ENCODE measurements around the gene MRM3.
"Not testable (repeated sequence)": the region's sequence is repeated elsewhere in the genome, so short reads cannot be mapped to it uniquely, and the experiment has no call there.

Gene MRM3

GRCh38 chr17:828761-829160, 46.6 kb downstream of the MRM3 start:
- no peak for DNase-seq

- not testable (repeated sequence) for DNase-seq
Observed at GRCh38 chr17:829614-830013, 47.5 kb downstream of the MRM3 start.

GRCh38 chr17:830381-830780, 48.2 kb downstream of the MRM3 start:
- no peak for DNase-seq

- no peak for DNase-seq
Observed at GRCh38 chr17:830950-831349, 48.8 kb downstream of the MRM3 start.

GRCh38 chr17:834136-834535, 52.0 kb downstream of the MRM3 start:
- DNase-seq = no peak

GRCh38 chr17:835263-835662, 53.1 kb downstream of the MRM3 start:
- no peak for DNase-seq

- DNase-seq = not testable (repeated sequence)
Observed at GRCh38 chr17:835721-836120, 53.6 kb downstream of the MRM3 start.

GRCh38 chr17:836151-836550, 54.0 kb downstream of the MRM3 start:
- DNase-seq = no peak

GRCh38 chr17:838486-838885, 56.3 kb downstream of the MRM3 start:
- no peak for DNase-seq

- DNase-seq = no peak
Observed at GRCh38 chr17:841313-841712, 59.2 kb downstream of the MRM3 start.

Measured in stimulated activated CD4-positive, alpha-beta T cell treated with anti-CD3 and anti-CD28 coated beads, Interleukin-4, amount 100 ng/mL, for 24 hours (primary cell).